HG03521 (cell line): Measurements from ENCODE around the gene KCTD15.

ENCODE experiments used
- ATAC-seq: cut with Tn5 transposase; IDR thresholded peaks from one replicate; pipeline ENCODE4 v1.9.1; 2021; ENCODE audit warnings: mild to moderate bottlenecking, moderate library complexity; ENCODE audit not compliant: unreplicated experiment

Gene KCTD15

DNA sequence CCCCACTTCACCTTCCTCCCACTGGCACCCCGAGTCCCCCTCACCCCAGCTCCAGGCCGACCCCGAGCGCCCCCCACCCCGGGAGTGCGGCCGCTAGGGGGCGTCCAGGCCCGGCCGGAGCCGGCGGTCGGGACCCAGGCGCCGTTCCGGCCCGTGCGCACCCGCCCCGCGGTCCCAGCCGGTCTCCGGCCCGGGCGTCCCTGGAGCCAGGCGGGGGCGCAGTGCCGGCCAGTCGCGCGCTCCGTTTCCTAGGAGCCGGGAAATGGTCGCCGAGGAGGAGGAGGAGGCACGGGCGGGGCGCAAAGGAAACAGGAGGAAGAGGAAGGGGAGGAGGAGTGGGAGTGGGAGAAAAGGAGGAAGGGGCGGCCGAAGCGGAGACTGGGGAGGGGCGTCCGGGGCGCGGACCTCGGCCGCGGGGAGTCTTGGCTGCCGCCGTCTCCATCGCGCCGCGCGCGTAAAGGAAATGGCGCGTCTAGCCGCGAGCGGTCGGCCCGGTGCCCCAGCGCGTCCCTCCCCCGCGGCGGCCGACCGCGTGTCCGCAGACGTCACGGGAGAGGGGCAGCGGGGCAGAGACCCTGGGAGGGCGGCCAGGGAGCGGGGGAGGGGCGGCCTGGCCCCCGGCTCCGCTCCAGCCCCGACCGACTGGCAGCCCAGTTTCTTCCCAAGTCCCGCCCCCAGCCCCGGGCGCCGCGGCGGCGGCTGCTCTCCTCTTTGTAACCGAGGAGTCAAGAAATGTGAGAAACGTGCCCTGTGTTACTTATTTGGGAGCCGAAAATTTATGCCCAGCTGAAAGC is 1.1 kb upstream of the KCTD15 start:
- ATAC-seq: no peak

GRCh38 chr19:33797802-33798671 is 1.4 kb downstream of the KCTD15 start:
- no peak for ATAC-seq

- no peak for ATAC-seq
Observed at GRCh38 chr19:33798681-33799111, 2.0 kb downstream of the KCTD15 start.

- ATAC-seq: no peak
Observed at GRCh38 chr19:33799476-33799875, 2.8 kb downstream of the KCTD15 start.

DNA sequence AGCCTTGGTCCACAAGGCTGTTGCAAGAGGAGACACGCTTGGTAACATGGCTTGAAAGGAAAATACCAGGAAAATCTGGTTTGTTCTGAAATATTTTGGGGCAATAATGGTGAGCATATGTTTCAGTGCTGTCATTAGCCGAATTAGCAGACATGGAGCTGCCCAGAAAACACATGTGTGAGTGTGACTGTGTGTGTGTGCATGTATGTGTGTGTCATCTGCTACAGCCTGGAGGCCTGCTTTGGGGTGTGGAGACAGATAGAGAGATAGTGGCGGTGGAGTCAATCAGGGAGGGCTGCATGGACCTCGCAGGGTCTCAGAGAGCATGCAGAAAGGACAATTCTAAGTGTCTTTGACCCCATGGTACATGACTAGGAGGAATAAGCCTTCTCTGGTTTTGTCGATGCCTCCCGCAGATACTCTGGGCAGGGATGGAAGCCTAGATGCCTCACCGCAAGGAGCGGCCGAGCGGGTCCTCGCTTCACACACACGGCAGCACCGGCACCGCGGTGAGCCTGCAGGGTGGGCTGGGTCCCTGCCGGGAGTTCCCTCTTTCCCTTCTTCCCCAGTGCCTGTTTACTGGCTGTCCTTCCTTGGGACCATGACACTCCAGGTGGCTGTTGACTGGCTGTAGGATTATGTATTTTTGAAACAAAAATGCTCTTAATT is 3.5 kb downstream of the KCTD15 start:
- no peak for ATAC-seq

- no peak for ATAC-seq
Observed at GRCh38 chr19:33801411-33801810, 4.7 kb downstream of the KCTD15 start.

DNA sequence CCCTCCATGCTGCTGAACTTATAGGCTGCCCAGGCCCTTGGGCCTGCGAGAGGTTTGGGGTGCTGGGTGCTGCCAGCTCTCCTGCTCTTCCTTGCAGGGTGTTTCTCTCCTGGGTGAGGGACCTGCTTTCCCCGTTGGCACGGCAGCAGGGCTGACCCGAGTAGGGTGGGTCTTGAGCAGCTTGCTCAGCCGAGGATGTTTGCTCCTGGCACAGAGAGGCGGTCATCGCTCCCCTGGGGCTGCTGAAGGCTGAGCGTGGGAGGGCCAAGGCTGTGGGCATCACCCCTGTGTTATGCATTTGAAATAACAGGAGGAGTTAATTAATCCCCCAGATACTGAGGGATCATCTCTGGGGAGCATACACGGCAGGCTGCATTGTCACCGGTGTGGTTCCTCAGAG is 5.3 kb downstream of the KCTD15 start:
- ATAC-seq: no peak

DNA sequence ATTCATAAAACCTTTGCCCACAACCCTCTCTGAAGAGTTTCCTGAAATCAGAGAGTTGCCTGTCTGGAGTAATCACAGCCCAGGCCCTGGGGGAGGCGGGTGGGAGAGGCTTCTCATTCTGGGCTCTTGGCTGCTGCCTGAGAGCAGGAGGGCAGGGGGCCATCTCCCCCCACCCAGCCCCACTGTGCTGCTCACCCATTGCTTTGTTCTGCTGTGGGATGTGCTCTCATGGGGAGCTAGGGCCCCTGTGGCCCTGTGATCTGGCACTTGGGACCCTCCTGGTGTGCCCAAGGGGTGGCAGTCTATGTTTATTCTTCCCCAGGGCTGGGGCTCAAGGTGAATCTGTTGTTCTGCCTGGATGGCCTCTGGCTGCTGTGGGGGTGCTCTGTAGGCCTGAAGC is 6.1 kb downstream of the KCTD15 start:
- ATAC-seq: no peak

- ATAC-seq: no peak
Observed at GRCh38 chr19:33803383-33803782, 6.7 kb downstream of the KCTD15 start.

DNA sequence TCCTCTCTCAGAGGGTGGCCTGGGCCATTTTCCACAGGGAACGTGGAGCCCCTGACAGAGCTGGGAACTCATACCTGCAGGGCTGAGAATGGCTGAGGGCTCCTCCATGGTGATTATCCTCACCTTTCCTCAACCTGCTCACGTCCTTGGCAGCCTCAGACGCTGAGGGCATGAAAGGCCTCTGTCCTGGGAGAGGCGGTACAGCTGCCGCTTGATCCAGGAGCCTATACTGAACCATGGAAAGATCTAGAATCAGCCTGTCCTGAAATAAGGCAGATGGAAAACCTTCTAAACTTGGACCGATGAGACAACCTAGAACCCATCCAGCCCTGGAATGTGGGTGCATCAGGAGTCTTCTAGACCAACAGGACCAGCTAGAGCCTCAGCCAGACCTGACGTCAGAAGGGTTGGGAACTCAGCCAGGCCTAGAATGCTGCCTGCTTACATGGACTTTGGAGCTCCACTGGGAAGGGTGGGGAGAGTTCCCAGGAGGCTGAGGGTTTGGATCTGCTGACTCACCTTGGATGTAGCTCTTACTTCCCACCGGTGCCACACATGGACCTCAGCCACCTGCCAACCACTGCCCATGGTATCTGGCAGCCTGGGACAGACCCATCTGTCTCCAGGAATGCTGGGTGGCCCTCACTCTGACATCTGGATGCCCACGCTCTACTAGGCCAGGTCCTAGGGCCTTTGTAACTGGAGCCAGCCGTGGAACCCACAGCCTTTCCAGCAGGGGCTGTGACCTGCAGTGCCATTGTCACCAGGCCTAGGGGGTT is 7.5 kb downstream of the KCTD15 start:
- ATAC-seq: no peak

DNA sequence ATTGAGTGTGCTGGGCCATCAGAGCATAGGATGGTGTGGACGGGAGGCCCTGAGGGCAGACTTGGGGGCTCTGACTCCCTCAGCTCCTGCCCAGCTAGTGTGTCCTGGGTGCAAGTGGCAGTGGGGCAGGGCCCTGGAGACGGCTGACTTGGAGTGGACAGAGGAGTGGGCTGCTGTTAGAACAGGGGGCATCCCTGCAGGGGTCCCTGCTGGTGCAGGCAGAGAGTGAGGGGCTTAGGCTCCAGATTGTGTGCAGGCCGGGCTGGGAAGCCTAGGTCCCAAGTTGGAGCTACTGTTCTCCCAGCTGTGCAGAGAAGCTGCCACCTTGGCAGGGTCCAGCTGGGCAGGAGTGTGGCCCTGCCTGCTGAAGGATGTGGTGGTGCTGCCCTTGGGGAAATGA is 8.6 kb downstream of the KCTD15 start:
- ATAC-seq: no peak

- ATAC-seq: no peak
Observed at GRCh38 chr19:33805840-33806433, 9.3 kb downstream of the KCTD15 start.

DNA sequence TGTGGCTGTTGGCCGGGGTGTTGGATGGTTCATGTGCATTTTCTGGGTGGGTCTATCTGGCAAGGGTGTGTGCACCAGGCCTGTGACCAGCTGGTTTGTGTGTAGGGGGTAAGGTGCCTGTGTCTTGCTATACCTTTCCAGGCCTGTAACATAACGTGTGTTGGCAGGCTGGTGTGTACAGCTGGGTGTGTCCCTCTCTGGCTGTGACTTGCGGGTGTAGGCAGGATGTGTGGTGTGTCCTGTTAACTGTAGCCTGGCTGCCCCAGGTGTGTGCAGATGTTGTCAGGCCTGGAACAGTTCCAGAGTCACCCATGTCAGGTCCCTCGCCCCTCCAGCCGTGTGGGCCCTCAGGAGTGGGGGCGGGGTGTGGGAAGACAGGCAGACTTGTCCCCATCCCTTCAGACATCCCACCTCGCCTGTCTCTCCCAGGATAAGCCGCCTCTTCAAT is 9.8 kb downstream of the KCTD15 start:
- ATAC-seq: no peak

GRCh38 chr19:33808399-33808798 is 11.7 kb downstream of the KCTD15 start:
- ATAC-seq: no peak

- no peak for ATAC-seq
Observed at GRCh38 chr19:33809960-33810359, 13.3 kb downstream of the KCTD15 start.

- ATAC-seq: no peak
Observed at GRCh38 chr19:33810821-33811220, 14.2 kb downstream of the KCTD15 start.

DNA sequence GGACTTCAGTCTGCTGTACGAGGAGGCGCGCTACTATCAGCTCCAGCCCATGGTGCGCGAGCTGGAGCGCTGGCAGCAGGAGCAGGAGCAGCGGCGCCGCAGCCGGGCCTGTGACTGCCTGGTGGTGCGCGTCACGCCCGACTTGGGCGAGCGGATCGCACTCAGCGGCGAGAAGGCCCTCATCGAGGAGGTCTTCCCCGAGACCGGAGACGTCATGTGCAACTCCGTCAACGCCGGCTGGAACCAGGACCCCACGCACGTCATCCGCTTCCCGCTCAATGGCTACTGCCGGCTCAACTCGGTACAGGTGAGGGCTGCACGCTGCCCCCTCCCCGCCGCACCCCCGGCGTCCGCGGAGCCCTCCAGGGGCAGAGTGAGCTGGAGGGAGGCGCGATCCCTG is 14.6 kb downstream of the KCTD15 start:
- ATAC-seq: no peak

DNA sequence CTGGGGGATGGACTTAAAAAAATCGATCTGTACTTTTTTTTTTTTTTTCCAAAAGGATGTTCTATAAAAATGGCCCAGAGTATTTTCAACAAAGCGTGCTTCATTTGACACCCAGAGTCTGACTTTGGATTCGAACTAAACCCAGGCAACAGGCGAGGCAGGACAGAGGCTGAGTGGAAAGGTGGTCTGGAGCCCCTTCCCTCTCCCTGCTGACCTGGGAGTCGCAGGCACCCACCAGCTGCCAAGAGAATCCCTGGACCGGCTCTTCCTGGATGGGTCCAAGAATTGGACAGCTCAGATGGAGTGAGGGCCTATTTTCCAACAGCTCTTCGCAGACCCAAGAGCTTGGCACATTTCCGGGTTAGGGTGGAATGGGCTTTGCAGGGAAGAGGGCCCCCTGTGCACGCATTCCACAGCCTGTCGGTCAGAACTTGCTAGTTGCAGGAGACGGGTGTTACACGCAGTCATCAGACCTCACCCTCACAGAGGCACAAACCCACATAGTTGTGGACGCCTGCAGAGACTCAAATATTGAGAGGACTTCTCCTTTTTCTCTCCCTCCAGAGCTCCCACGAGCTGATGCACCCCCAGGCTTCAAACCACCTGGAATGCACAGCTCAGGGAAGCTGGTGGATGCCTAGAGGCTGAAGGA is 15.2 kb downstream of the KCTD15 start:
- ATAC-seq: no peak

GRCh38 chr19:33812388-33813330 is 16.0 kb downstream of the KCTD15 start:
- no peak for ATAC-seq
